Activated T-helper 2 cell treated with anti-CD3 and anti-CD28 coated beads, Interferon-gamma antibody, Interleukin-2, Interleukin-4, amounts not matched to agents 10 μg/mL and 5 μg/mL and 100 μg/mL, durations not matched to agents 14 hours and 24 hours and 36 hours (primary cell): Measurements from ENCODE around the gene ADCY6. TPM values are rescaled to one million over a fixed set of nuclear protein-coding genes. Genes with fewer than 3 reads are reported as not detected.

Source experiments
- DNase-seq: peaks from one replicate; pipeline ENCODE4 v3.0.0; 2021; ENCODE audit warnings: low spot score
- H3K27ac Mint-ChIP-seq: one replicate; pipeline ENCODE4 v1.8.0; 2021; ENCODE audit warnings: mixed read lengths
- H3K27me3 Mint-ChIP-seq: one replicate; pipeline ENCODE4 v1.8.0; 2021; ENCODE audit warnings: low read depth, mixed read lengths
- H3K36me3 Mint-ChIP-seq: one replicate; pipeline ENCODE4 v1.8.0; 2021; ENCODE audit warnings: low read depth, mixed read lengths
- H3K4me1 Mint-ChIP-seq: one replicate; pipeline ENCODE4 v1.8.0; 2021; ENCODE audit warnings: low read depth, mixed read lengths
- H3K4me3 Mint-ChIP-seq: one replicate; pipeline ENCODE4 v1.8.0; 2021; ENCODE audit warnings: low read depth, mild to moderate bottlenecking, moderate library complexity, mixed read lengths
- H3K9me3 Mint-ChIP-seq: one replicate; pipeline ENCODE4 v1.8.0; 2021; ENCODE audit warnings: mixed read lengths
- intact Hi-C: fragments of 100-400 bp; cut with micrococcal nuclease; formaldehyde crosslinking; loops from one replicate; pipeline ENCODE4 v1.15.1; 2023
- total RNA-seq: library from RNA; stranded (reverse); gene quantifications from 2 replicates; pipeline ENCODE4 v1.2.3, GENCODE V29; 2022

Gene ADCY6
- total RNA-seq, 1 donor from 2014 or later, result 0.55 TPM

- Mint-ChIP-seq H3K4me3 (no peak overlapping the region), H3K27me3 (peaks cover 5% of the 10 kb centered on the region), H3K36me3 (no peaks in the 10 kb centered on the region), H3K27ac (no peak overlapping the region), H3K9me3 (no peaks in the 10 kb centered on the region), H3K4me1 (peaks cover 4% of the 10 kb centered on the region)
- DNase-seq, result no peak
- intact Hi-C loops, result no loop called here
Observed at GRCh38 chr12:48774516-48774915, 14.4 kb downstream of the ADCY6 start.

- intact Hi-C loops, result no loop called here
Observed at GRCh38 chr12:48773686-48774085, 15.2 kb downstream of the ADCY6 start.

GRCh38 chr12:48771588-48772112 lies 17.2 kb downstream of the ADCY6 start:
- Mint-ChIP-seq H3K4me3 (no peak overlapping the region), H3K9me3 (no peaks in the 10 kb centered on the region), H3K27ac (no peak overlapping the region), H3K4me1 (peaks cover 5% of the 10 kb centered on the region), H3K36me3 (no peaks in the 10 kb centered on the region), H3K27me3 (peaks cover 5% of the 10 kb centered on the region)
- intact Hi-C loops, result no loop called here
- no peak for DNase-seq

More at GRCh38 chr12:48773686-48774085, 15.2 kb downstream of the ADCY6 start:
- Mint-ChIP-seq H3K27ac (no peak overlapping the region), H3K4me1 (peaks cover 4% of the 10 kb centered on the region), H3K36me3 (no peaks in the 10 kb centered on the region), H3K4me3 (no peak overlapping the region), H3K9me3 (no peaks in the 10 kb centered on the region), H3K27me3 (peaks cover 5% of the 10 kb centered on the region)
- DNase-seq, result no peak

GRCh38 chr12:48770756-48771155 lies 18.1 kb downstream of the ADCY6 start:
- no peaks in the 10 kb centered on the region for H3K9me3 Mint-ChIP-seq

GRCh38 chr12:48768736-48769135 lies 20.2 kb downstream of the ADCY6 start:
- DNase-seq, result no peak
- Mint-ChIP-seq H3K4me3 (no peak overlapping the region), H3K27ac (no peak overlapping the region), H3K36me3 (no peaks in the 10 kb centered on the region), H3K4me1 (peaks cover 23% of the 10 kb centered on the region), H3K9me3 (no peaks in the 10 kb centered on the region), H3K27me3 (peaks cover 5% of the 10 kb centered on the region)
- intact Hi-C loops, result no loop called here

More at GRCh38 chr12:48770756-48771155, 18.1 kb downstream of the ADCY6 start:
- Mint-ChIP-seq H3K4me1 (peaks cover 13% of the 10 kb centered on the region), H3K27ac (no peak overlapping the region), H3K4me3 (no peak overlapping the region), H3K27me3 (peaks cover 5% of the 10 kb centered on the region), H3K36me3 (no peaks in the 10 kb centered on the region)
- no peak for DNase-seq
- intact Hi-C loops, result no loop called here

GRCh38 chr12:48768147-48768546 lies 20.7 kb downstream of the ADCY6 start:
- H3K9me3 Mint-ChIP-seq, result no peaks in the 10 kb centered on the region
- H3K4me1 Mint-ChIP-seq, result peaks cover 23% of the 10 kb centered on the region
- no peaks in the 10 kb centered on the region for H3K36me3 Mint-ChIP-seq
- DNase-seq, result no peak
- H3K27me3 Mint-ChIP-seq, result peaks cover 5% of the 10 kb centered on the region
- intact Hi-C loops, result no loop called here
- H3K4me3 Mint-ChIP-seq, result no peak overlapping the region
- no peak overlapping the region for H3K27ac Mint-ChIP-seq

- no peak for DNase-seq
- no peak overlapping the region for H3K27ac Mint-ChIP-seq
- peaks cover 5% of the 10 kb centered on the region for H3K27me3 Mint-ChIP-seq
- no peaks in the 10 kb centered on the region for H3K9me3 Mint-ChIP-seq
- peaks cover 23% of the 10 kb centered on the region for H3K4me1 Mint-ChIP-seq
- H3K4me3 Mint-ChIP-seq, result no peak overlapping the region
- no peaks in the 10 kb centered on the region for H3K36me3 Mint-ChIP-seq
- intact Hi-C loops, result no loop called here
Observed at GRCh38 chr12:48767521-48767920, 21.4 kb downstream of the ADCY6 start.

GRCh38 chr12:48767047-48767446 lies 21.8 kb downstream of the ADCY6 start:
- Mint-ChIP-seq H3K36me3 (no peaks in the 10 kb centered on the region), H3K27ac (no peak overlapping the region), H3K4me3 (no peak overlapping the region), H3K9me3 (no peaks in the 10 kb centered on the region), H3K27me3 (peaks cover 5% of the 10 kb centered on the region), H3K4me1 (peaks cover 23% of the 10 kb centered on the region)
- intact Hi-C loops, result no loop called here
- no peak for DNase-seq

GRCh38 chr12:48765753-48766162 lies 23.1 kb downstream of the ADCY6 start:
- Mint-ChIP-seq H3K9me3 (no peaks in the 10 kb centered on the region), H3K27me3 (no peaks in the 10 kb centered on the region), H3K36me3 (no peaks in the 10 kb centered on the region), H3K4me3 (peak overlapping the region; percentile 3), H3K4me1 (peaks cover 19% of the 10 kb centered on the region), H3K27ac (peak overlapping the region; percentile 48)
- intact Hi-C loops, result no loop called here
- DNase-seq, result peak; percentile 20

- Mint-ChIP-seq H3K9me3 (no peaks in the 10 kb centered on the region), H3K4me1 (peaks cover 19% of the 10 kb centered on the region), H3K36me3 (no peaks in the 10 kb centered on the region), H3K27me3 (peaks cover under 1% of the 10 kb centered on the region), H3K4me3 (no peak overlapping the region), H3K27ac (no peak overlapping the region)
- intact Hi-C loops, result no loop called here
- DNase-seq, result no peak
Observed at GRCh38 chr12:48764521-48764920, 24.4 kb downstream of the ADCY6 start.

GRCh38 chr12:48758737-48759136 lies 30.2 kb downstream of the ADCY6 start:
- H3K4me1 Mint-ChIP-seq, result no peaks in the 10 kb centered on the region
- H3K27me3 Mint-ChIP-seq, result peaks cover 1% of the 10 kb centered on the region
- H3K27ac Mint-ChIP-seq, result no peak overlapping the region
- intact Hi-C loops, result no loop called here
- H3K36me3 Mint-ChIP-seq, result no peaks in the 10 kb centered on the region
- no peaks in the 10 kb centered on the region for H3K9me3 Mint-ChIP-seq
- DNase-seq, result no peak
- H3K4me3 Mint-ChIP-seq, result no peak overlapping the region

GRCh38 chr12:48758186-48758585 lies 30.7 kb downstream of the ADCY6 start:
- Mint-ChIP-seq H3K4me1 (no peaks in the 10 kb centered on the region), H3K4me3 (no peak overlapping the region), H3K36me3 (no peaks in the 10 kb centered on the region), H3K27ac (no peak overlapping the region), H3K9me3 (no peaks in the 10 kb centered on the region), H3K27me3 (peaks cover 3% of the 10 kb centered on the region)
- intact Hi-C loops, result no loop called here
- DNase-seq, result no peak

- DNase-seq, result no peak
- no peaks in the 10 kb centered on the region for H3K36me3 Mint-ChIP-seq
- peaks cover 4% of the 10 kb centered on the region for H3K27me3 Mint-ChIP-seq
- no peaks in the 10 kb centered on the region for H3K9me3 Mint-ChIP-seq
- H3K27ac Mint-ChIP-seq, result peak overlapping the region; percentile 7
- intact Hi-C loops, result no loop called here
- H3K4me3 Mint-ChIP-seq, result no peak overlapping the region
- peaks cover 14% of the 10 kb centered on the region for H3K4me1 Mint-ChIP-seq
Observed at GRCh38 chr12:48750769-48751356, 38.0 kb downstream of the ADCY6 start.
